IPS-NIHi7 (cell line): ENCODE results near the gene CCDC40.
A peak's percentile ranks its signal among the peaks of the same experiment; 100 is the strongest.
"Not testable (repeated sequence)": the region's sequence is repeated elsewhere in the genome, so short reads cannot be mapped to it uniquely, and the experiment has no call there.

ENCODE experiments used
- DNase-seq: peaks from one replicate; pipeline ENCODE4 v3.0.0; 2012; ENCODE audit warnings: mixed read lengths; ENCODE audit errors: extremely low spot score

The CCDC40 gene

GRCh38 chr17:80035937-80036714 is at the start of gene CCDC40:
Gene CCDC40, plus strand, starts transcription at chr17:80036642. Its CDS starts 21 bp downstream, at chr17:80036663.
- peak; percentile 94 for DNase-seq

- no peak for DNase-seq
These were observed 49.1 kb upstream of the CCDC40 start for GRCh38 chr17:79987187-79987934.

- no peak for DNase-seq
These were observed 48.6 kb upstream of the CCDC40 start for GRCh38 chr17:79987935-79988184.

GRCh38 chr17:79988185-79988971 is 48.1 kb upstream of the CCDC40 start:
- DNase-seq = no peak

GRCh38 chr17:79989106-79989835 is 47.2 kb upstream of the CCDC40 start:
- DNase-seq = no peak

- DNase-seq = no peak
These were observed 46.3 kb upstream of the CCDC40 start for GRCh38 chr17:79990051-79990592.

GRCh38 chr17:79990704-79991103 is 45.7 kb upstream of the CCDC40 start:
- DNase-seq = no peak

- peak; percentile 93 for DNase-seq
These were observed 45.1 kb upstream of the CCDC40 start for GRCh38 chr17:79991140-79991923.

- no peak for DNase-seq
These were observed 44.4 kb upstream of the CCDC40 start for GRCh38 chr17:79991924-79992648.

- DNase-seq = no peak
These were observed 43.6 kb upstream of the CCDC40 start for GRCh38 chr17:79992649-79993389.

GRCh38 chr17:79993390-79994227 is 42.8 kb upstream of the CCDC40 start:
- DNase-seq = peak; percentile 70

- DNase-seq = not testable (repeated sequence)
These were observed 42.2 kb upstream of the CCDC40 start for GRCh38 chr17:79994228-79994569.

GRCh38 chr17:79994602-79995001 is 41.8 kb upstream of the CCDC40 start:
- no peak for DNase-seq

GRCh38 chr17:79995696-79996095 is 40.7 kb upstream of the CCDC40 start:
- DNase-seq = no peak

GRCh38 chr17:79996291-79996690 is 40.2 kb upstream of the CCDC40 start:
- DNase-seq = no peak

GRCh38 chr17:79997011-79997660 is 39.3 kb upstream of the CCDC40 start:
- DNase-seq = no peak

GRCh38 chr17:80000136-80000535 is 36.3 kb upstream of the CCDC40 start:
- no peak for DNase-seq
